ENCODE results near the gene SOD3.

Gene SOD3

DNA sequence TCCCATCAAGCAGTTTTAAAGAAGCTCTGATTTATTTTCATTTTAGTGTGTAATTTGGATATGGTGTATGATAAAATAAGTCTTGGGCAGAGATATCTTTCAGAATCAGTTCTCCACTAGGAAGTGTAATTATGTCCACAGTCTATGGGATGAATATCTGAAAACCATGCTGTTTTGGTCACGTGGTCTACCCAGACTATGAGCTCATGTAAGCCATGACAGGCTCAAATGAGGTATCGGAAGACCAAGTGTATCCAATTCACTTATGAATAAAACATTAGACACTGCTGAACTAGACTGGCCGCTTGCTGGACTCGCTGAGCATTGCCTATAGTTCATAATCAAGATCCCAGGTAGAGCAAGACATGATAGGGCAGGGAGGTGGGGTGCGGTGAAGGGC, 50.5 kb downstream of the SOD3 start:
- no peak for DNase-seq

DNA sequence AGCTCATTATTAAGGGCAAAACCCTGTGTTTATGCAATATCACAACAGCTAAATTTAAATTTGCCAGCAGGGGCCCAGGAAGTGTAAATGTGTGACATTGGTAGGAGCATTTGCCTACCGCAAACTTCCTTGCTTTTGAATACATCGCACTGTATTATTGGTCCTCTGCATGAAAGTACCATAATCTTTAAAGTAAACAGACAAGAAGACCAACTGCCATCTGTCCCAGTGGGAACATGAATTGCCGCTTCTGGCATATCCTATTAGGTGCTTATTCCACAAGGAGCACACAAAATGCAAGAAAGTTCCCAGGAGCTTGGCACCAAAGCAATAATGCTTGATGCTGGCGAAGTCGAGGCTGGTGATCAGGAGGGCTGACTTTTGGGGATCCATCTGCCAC, 51.3 kb downstream of the SOD3 start:
- DNase-seq = no peak

DNA sequence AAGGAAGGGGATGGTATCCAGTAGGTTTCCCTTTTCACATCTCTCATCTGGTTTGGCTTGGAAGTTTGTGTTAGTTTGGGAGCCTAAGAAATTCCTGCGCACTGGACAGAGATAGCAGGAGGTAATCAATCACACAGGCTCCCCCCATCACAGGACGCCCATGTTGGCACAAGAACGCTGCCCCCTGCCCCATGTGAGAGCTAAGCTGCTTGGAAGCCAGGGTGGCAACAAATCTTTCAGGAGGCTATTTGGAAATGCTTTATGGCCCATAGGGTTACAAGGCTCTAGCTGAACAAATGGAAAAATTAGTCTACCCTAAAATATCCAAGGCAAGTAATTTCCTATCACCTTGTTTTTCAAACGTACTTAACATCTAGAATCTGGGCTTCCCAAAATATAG, 54.0 kb downstream of the SOD3 start:
- DNase-seq = no peak

DNA sequence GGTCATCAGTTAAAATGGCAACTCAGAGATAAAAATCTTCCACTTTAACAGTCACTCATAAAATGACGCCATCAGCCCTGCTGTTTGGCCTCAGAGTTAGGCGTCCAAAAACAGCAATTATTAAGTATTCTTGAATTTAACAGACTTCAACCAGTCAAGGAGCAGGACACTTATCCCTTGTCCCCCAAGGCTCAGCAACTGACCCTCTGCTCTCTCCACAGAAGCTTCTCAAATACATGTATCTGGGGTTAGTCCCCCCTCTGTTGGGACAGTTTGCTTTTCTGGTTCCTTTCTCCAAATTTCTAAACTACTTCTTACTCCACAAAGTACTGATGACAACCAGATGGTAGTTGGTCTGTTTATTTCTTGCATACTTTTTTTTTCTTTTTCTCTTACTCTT, 54.4 kb downstream of the SOD3 start:
- no peak for DNase-seq

Measured in bone marrow (tissue), 2 donors.